ENCODE measurements around the gene TIGD7.

- peak; percentile 56 to 93 for TF ChIP-seq EP300 (IDR thresholded peaks at IDR 0.05)
- TF ChIP-seq CTCF (IDR thresholded peaks at IDR 0.05), result peak in 1 of 5 experiments; percentile 35
Measured at GRCh38 chr16:3282730-3283542, 22.3 kb downstream of the TIGD7 start, which contains the start of gene ZNF263.

Measured in tibial nerve (tissue), 4 donors.